ENCODE results near the gene CYREN. TPM values are rescaled to one million over a fixed set of nuclear protein-coding genes. Genes with fewer than 3 reads are reported as not detected.

Gene CYREN
- total and polyA plus RNA-seq, 7 donors, result 27.5 to 41.4 (median 31.9) TPM

DNA sequence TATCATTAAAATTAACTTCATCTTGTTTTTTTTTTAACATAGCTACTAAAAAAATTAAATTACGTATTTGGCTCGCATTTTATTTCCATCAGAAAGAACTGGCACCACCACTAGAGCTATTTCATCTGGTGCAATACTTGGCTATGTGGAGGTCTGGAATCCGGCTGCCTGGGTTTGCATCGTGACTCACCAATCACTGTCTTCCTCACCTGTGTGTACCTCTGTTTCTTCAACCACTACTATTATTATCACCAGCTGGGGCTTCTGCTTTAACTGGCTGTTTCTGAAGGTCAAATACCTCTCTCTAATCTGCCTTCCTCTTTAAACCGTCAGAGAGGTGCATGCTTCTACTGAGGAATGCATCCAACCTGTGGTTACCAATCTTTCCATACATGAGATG, 34.4 kb upstream of the CYREN start:
- peaks cover 6 to 62% (median 18%) of the 10 kb centered on the region in 4 donors for H3K36me3 ChIP-seq

DNA sequence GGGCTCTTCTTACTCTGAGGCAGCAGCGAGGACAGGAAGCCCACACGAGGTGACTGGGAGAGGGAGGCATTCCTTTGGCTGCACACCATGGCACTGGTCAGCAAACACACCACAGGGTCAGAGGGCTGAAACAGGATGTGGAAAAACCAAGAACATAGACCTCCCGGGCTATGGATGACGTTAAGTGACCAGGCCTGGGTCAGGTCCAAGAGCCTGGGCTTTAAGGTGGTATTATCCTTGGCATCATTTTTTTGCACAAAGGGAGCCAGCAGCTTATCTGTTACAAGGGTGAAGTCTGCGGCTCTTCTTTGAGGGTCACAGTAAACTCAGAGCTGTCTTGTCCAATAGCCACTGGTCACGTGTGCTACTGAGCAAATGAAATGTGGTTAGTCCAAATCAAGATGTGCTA, 33.8 kb upstream of the CYREN start:
- Histone ChIP-seq H3K4me3 (no peak overlapping the region), H3K4me1 (peaks cover 0 to 11% (median 5%) of the 10 kb centered on the region in 4 donors), H3K36me3 (peaks cover 6 to 67% (median 20%) of the 10 kb centered on the region in 4 donors), H3K27me3 (no peaks in the 10 kb centered on the region), H3K27ac (peak overlapping the region in 1 of 4 donors; percentile 54), H3K9me3 (no peaks in the 10 kb centered on the region)
- intact Hi-C loops (cut with DNase I), result no loop called here
- WGBS, 2 donors, result 93 to 95% methylated on average over 6 of the region's 6 CpGs
- TF ChIP-seq EP300 (IDR thresholded peaks at IDR 0.05) (no peak), POLR2A (IDR thresholded peaks at IDR 0.05) (no peak), POLR2AphosphoS5 (IDR thresholded peaks at IDR 0.05) (no peak)
- TF ChIP-seq, protein P1, sequence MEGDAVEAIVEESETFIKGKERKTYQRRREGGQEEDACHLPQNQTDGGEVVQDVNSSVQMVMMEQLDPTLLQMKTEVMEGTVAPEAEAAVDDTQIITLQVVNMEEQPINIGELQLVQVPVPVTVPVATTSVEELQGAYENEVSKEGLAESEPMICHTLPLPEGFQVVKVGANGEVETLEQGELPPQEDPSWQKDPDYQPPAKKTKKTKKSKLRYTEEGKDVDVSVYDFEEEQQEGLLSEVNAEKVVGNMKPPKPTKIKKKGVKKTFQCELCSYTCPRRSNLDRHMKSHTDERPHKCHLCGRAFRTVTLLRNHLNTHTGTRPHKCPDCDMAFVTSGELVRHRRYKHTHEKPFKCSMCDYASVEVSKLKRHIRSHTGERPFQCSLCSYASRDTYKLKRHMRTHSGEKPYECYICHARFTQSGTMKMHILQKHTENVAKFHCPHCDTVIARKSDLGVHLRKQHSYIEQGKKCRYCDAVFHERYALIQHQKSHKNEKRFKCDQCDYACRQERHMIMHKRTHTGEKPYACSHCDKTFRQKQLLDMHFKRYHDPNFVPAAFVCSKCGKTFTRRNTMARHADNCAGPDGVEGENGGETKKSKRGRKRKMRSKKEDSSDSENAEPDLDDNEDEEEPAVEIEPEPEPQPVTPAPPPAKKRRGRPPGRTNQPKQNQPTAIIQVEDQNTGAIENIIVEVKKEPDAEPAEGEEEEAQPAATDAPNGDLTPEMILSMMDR (IDR thresholded peaks at IDR 0.05), result no peak
- no peak for DNase-seq

More for the DNA sequence above, 34.4 kb upstream of the CYREN start:
- Histone ChIP-seq H3K4me3 (no peak overlapping the region), H3K27ac (peak overlapping the region in 1 of 4 donors; percentile 54), H3K4me1 (peaks cover 0 to 15% (median 10%) of the 10 kb centered on the region in 4 donors), H3K27me3 (no peaks in the 10 kb centered on the region), H3K9me3 (no peaks in the 10 kb centered on the region)
- no peak for TF ChIP-seq EP300 (IDR thresholded peaks at IDR 0.05)
- no peak for TF ChIP-seq POLR2A (IDR thresholded peaks at IDR 0.05)
- TF ChIP-seq, protein P1 (IDR thresholded peaks at IDR 0.05), result no peak
- no peak for TF ChIP-seq POLR2AphosphoS5 (IDR thresholded peaks at IDR 0.05)
- WGBS, 2 donors, result 94 to 96% methylated on average over 5 of the region's 5 CpGs
- DNase-seq, result no peak
- intact Hi-C loops (cut with DNase I), result no loop called here

DNA sequence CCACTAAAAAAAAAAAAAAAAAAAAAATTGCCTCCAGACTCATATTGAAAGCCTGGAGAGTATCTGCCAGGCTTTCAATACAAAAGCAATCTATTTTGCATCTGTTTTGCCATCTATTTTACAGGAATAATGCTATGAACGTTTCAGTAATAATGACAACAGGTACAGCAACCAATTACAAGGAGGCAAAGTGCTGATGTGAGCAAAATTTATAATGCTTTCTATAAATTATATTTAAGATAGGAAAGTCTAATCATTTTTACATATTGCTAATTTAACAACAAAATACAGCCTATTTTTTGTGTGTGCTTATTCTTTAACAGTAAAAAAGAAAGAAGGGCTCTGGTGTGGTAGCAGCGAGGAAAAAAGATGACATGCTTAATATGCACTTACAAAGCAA, 30.8 kb upstream of the CYREN start:
- peaks cover 12 to 97% (median 36%) of the 10 kb centered on the region in 4 donors for H3K36me3 ChIP-seq
- H3K4me3 ChIP-seq, result no peak overlapping the region
- H3K9me3 ChIP-seq, result no peaks in the 10 kb centered on the region
- intact Hi-C loops (cut with DNase I), result no loop called here
- no peak for DNase-seq
- no peaks in the 10 kb centered on the region for H3K4me1 ChIP-seq
- TF ChIP-seq EP300 (IDR thresholded peaks at IDR 0.05) (no peak), POLR2AphosphoS5 (IDR thresholded peaks at IDR 0.05) (no peak), POLR2A (IDR thresholded peaks at IDR 0.05) (no peak)
- TF ChIP-seq, protein P1 (IDR thresholded peaks at IDR 0.05), result no peak
- WGBS, 2 donors, result 88 to 96% methylated on average over 2 of the region's 2 CpGs
- H3K27ac ChIP-seq, result no peak overlapping the region
- H3K27me3 ChIP-seq, result no peaks in the 10 kb centered on the region

DNA sequence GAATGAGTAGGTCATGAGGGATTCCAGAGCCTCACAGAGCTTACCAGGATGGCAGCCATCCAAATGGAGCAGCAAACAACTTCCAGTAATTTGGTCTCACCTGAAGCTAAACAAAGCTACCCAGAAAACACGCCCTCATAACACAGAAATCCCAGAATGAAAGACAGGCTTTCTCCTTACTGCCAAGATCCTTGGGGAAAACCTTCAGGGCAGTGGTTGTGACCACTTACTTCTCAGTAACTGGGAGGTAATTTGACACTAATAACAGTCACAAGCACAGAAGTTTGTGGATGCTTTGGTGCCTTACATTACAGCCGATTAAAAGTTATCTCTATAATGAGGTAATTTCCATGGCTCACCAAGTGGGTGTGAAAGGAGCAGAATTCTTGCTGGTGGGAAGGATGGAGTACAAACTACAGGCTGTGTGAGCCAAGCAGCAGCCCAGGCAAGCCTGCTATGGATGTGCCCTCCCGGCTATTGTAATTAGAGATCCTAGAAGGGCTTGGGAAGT, 30.4 kb upstream of the CYREN start:
- no peak for TF ChIP-seq EP300 (IDR thresholded peaks at IDR 0.05)
- TF ChIP-seq, protein P1 (IDR thresholded peaks at IDR 0.05), result no peak
- TF ChIP-seq POLR2AphosphoS5 (IDR thresholded peaks at IDR 0.05), result no peak
- TF ChIP-seq POLR2A (IDR thresholded peaks at IDR 0.05), result no peak
- Histone ChIP-seq H3K27me3 (no peaks in the 10 kb centered on the region), H3K9me3 (no peaks in the 10 kb centered on the region), H3K4me3 (no peak overlapping the region), H3K4me1 (no peaks in the 10 kb centered on the region), H3K27ac (no peak overlapping the region), H3K36me3 (peaks cover 13 to 99% (median 41%) of the 10 kb centered on the region in 4 donors)
- 79 to 93% methylated on average over 3 of the region's 3 CpGs for WGBS, 2 donors
- DNase-seq, result no peak
- intact Hi-C loops (cut with DNase I), result no loop called here

DNA sequence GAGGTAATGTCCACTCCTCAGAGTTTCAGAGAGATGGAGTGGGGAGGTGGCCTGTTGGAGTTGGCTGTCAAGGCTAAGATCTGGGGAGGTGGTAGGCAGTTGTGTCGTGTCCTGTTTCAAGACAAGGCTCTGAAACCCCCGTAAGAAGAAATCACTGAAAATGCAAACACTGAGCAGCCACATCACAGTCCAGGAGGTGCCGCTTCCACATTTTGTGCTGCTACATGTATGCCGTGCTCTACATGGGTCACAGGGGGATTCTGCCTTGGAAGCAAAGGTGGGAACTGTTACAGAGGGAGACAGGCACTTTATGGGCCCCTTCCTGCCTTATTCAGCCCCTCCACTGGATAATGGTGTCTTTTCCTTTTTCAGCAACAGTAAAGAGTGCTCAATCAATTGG, 28.9 kb upstream of the CYREN start:
- TF ChIP-seq EP300 (IDR thresholded peaks at IDR 0.05) (no peak), POLR2AphosphoS5 (IDR thresholded peaks at IDR 0.05) (no peak), POLR2A (IDR thresholded peaks at IDR 0.05) (no peak)
- TF ChIP-seq, protein P1 (IDR thresholded peaks at IDR 0.05), result no peak
- intact Hi-C loops (cut with DNase I), result no loop called here
- no peaks in the 10 kb centered on the region for H3K9me3 ChIP-seq
- WGBS, 2 donors, result 90 to 95% methylated on average over 4 of the region's 4 CpGs
- no peak overlapping the region for H3K27ac ChIP-seq
- no peak overlapping the region for H3K4me3 ChIP-seq
- no peaks in the 10 kb centered on the region for H3K4me1 ChIP-seq
- no peaks in the 10 kb centered on the region for H3K27me3 ChIP-seq
- peaks cover 13 to 99% (median 36%) of the 10 kb centered on the region in 4 donors for H3K36me3 ChIP-seq
- DNase-seq, result no peak

All from sigmoid colon (tissue), 7 donors.